Panc1 (cell line): ENCODE measurements around the gene SLC39A7.

Experiments used
- CTCF ChIP-seq: fragments of 450-650 bp; IDR thresholded peaks from 2 replicates; pipeline ENCODE4 v1.5.1; 2017; ENCODE audit warnings: mild to moderate bottlenecking
- POLR2AphosphoS5 ChIP-seq: IDR thresholded peaks from 2 replicates; pipeline ENCODE4 v1.6.1; 2012; ENCODE audit warnings: mild to moderate bottlenecking, low read depth, low read length, moderate library complexity
- REST ChIP-seq, 2 experiments: IDR thresholded peaks; 2 replicates each; pipeline ENCODE4 v1.6.1; 2011 to 2012; ENCODE audit warnings: low read depth in 2 of 2, control low read depth in 1 of 2, low read length in 1 of 2, mild to moderate bottlenecking in 1 of 2, moderate library complexity in 1 of 2; ENCODE audit not compliant: insufficient read depth in 1 of 2
- SIN3A ChIP-seq: IDR thresholded peaks from 2 replicates; pipeline ENCODE4 v1.6.1; 2012; ENCODE audit warnings: low read depth, mild to moderate bottlenecking, low read length, moderate library complexity, borderline replicate concordance; ENCODE audit not compliant: insufficient read depth
- TCF7L2 ChIP-seq: IDR thresholded peaks from 2 replicates; pipeline ENCODE4 v1.6.1; 2011; ENCODE audit warnings: mild to moderate bottlenecking, low read depth, low read length, inconsistent platforms

GRCh38 chr6:33156964-33157363, 43.7 kb upstream of the SLC39A7 start:
- TF ChIP-seq POLR2AphosphoS5: no peak
- TF ChIP-seq CTCF: no peak
- no peak for TF ChIP-seq SIN3A
- no peak for TF ChIP-seq REST (IDR thresholded peaks at IDR 0.05; ENCODE audit: insufficient read depth in 1 of 2, low read depth in 2 of 2, low read length in 1 of 2)
- no peak for TF ChIP-seq TCF7L2
